HL-60 (cell line): ENCODE data around the gene SH2D3C.

Experiments used
- DNase-seq, 2 experiments: peaks; one replicate each; pipeline ENCODE4 v3.0.0-alpha.2; 2010 to 2020; ENCODE audit warnings: low read depth in 1 of 2, low spot score in 1 of 2
- H3K27ac ChIP-seq: fragments of 250-450 bp; sonication (Bioruptor Pico); replicated peaks from 2 replicates; pipeline ENCODE4 v1.5.1; 2020; ENCODE audit warnings: mild to moderate bottlenecking, moderate library complexity
- H3K27me3 ChIP-seq: fragments of 250-450 bp; sonication (Bioruptor Pico); 2 replicates; pipeline ENCODE4 v1.5.1; 2021; ENCODE audit warnings: mild to moderate bottlenecking, moderate library complexity; ENCODE audit not compliant: insufficient read depth, poor library complexity, severe bottlenecking
- H3K4me3 ChIP-seq: replicated peaks from 2 replicates; pipeline ENCODE4 v1.5.1; 2011; ENCODE audit warnings: mild to moderate bottlenecking, control low read depth, low read length; ENCODE audit not compliant: insufficient read depth
- CTCF ChIP-seq: IDR thresholded peaks from one replicate; pipeline ENCODE4 v1.5.1; 2011; ENCODE audit warnings: low read length, control low read depth, inconsistent platforms; ENCODE audit not compliant: insufficient read depth
- GABPA ChIP-seq: IDR thresholded peaks from 2 replicates; pipeline ENCODE4 v1.6.1; 2012; ENCODE audit warnings: low read depth
- POLR2AphosphoS5 ChIP-seq: IDR thresholded peaks from 2 replicates; pipeline ENCODE4 v1.6.1; 2012; ENCODE audit warnings: low read depth
- SPI1 ChIP-seq: IDR thresholded peaks from 2 replicates; pipeline ENCODE4 v1.6.1; 2012; ENCODE audit warnings: low read depth, mild to moderate bottlenecking, borderline replicate concordance
- TF ChIP-seq, protein P1 (sequence below): IDR thresholded peaks from 2 replicates; pipeline ENCODE4 v1.6.1; 2012; ENCODE audit warnings: low read depth; ENCODE audit not compliant: insufficient replicate concordance

Gene SH2D3C

GRCh38 chr9:127792417-127793031 lies 14.1 kb upstream of the SH2D3C start:
- H3K27ac ChIP-seq = no peak overlapping the region
- no peak overlapping the region for H3K4me3 ChIP-seq
- TF ChIP-seq POLR2AphosphoS5 (peak; percentile 16; the same call in 1 of the 2 replicates), SPI1 (no peak)
- H3K27me3 ChIP-seq = no peaks in the 10 kb centered on the region
- no peak for DNase-seq

- TF ChIP-seq CTCF = no peak
- TF ChIP-seq POLR2AphosphoS5 = no peak
- TF ChIP-seq, protein P1, sequence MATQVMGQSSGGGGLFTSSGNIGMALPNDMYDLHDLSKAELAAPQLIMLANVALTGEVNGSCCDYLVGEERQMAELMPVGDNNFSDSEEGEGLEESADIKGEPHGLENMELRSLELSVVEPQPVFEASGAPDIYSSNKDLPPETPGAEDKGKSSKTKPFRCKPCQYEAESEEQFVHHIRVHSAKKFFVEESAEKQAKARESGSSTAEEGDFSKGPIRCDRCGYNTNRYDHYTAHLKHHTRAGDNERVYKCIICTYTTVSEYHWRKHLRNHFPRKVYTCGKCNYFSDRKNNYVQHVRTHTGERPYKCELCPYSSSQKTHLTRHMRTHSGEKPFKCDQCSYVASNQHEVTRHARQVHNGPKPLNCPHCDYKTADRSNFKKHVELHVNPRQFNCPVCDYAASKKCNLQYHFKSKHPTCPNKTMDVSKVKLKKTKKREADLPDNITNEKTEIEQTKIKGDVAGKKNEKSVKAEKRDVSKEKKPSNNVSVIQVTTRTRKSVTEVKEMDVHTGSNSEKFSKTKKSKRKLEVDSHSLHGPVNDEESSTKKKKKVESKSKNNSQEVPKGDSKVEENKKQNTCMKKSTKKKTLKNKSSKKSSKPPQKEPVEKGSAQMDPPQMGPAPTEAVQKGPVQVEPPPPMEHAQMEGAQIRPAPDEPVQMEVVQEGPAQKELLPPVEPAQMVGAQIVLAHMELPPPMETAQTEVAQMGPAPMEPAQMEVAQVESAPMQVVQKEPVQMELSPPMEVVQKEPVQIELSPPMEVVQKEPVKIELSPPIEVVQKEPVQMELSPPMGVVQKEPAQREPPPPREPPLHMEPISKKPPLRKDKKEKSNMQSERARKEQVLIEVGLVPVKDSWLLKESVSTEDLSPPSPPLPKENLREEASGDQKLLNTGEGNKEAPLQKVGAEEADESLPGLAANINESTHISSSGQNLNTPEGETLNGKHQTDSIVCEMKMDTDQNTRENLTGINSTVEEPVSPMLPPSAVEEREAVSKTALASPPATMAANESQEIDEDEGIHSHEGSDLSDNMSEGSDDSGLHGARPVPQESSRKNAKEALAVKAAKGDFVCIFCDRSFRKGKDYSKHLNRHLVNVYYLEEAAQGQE = no peak
- TF ChIP-seq GABPA = no peak
- TF ChIP-seq SPI1 = no peak
- no peak overlapping the region for H3K27ac ChIP-seq
- no peaks in the 10 kb centered on the region for H3K27me3 ChIP-seq
- no peak overlapping the region for H3K4me3 ChIP-seq
- DNase-seq = no peak
Measured at GRCh38 chr9:127791085-127791484, 12.6 kb upstream of the SH2D3C start.

DNA sequence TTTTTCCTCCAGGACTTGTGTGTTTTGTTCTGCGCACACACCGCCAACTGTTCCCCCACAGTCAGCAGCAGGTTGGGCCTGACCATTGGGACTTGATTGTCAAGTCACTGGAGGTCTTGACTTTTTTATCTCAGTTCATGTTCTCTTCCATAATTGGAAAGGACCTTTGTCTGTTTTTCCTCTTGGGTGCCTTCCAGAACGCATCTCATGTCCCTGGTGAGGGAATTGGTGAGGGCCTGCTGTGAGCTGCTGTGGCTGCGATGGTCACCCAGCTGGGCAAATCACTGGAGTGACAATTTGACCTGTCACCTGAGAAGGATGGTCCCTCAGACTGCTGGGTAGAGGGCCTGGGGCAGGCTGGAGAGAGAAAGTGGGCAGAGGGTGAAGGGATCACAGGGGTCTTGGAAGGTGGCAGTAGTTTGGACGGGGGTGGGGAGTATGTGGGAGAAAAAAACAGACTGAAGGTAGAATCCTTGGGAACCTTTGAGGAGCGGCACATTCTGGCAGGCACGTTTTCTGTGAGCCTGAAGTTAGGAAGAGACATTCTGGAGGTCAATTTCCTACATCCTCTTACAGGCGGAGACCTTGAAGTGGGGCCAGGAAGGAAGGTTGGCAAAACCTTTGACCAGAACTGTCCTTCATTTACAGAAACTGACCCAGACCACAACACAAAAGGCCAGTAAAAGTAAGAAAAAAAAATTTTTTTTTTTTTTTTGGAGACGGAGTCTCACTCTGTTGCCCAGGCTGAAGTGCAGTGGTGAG lies 11.8 kb upstream of the SH2D3C start:
- no peak for TF ChIP-seq POLR2AphosphoS5
- TF ChIP-seq, protein P1 = no peak
- no peak for TF ChIP-seq SPI1
- TF ChIP-seq CTCF = no peak
- TF ChIP-seq GABPA = no peak
- no peak overlapping the region for H3K4me3 ChIP-seq
- H3K27ac ChIP-seq = no peak overlapping the region
- DNase-seq = no peak
- H3K27me3 ChIP-seq = no peaks in the 10 kb centered on the region

- no peak for DNase-seq
- H3K27me3 ChIP-seq = no peaks in the 10 kb centered on the region
- no peak overlapping the region for H3K4me3 ChIP-seq
- TF ChIP-seq CTCF = no peak
- TF ChIP-seq SPI1 = no peak
- no peak for TF ChIP-seq POLR2AphosphoS5
- TF ChIP-seq GABPA = no peak
- TF ChIP-seq, protein P1 = no peak
- H3K27ac ChIP-seq = no peak overlapping the region
Measured at GRCh38 chr9:127789179-127789578, 10.7 kb upstream of the SH2D3C start.
